ENCODE measurements around the gene CELSR2.

The CELSR2 gene

DNA sequence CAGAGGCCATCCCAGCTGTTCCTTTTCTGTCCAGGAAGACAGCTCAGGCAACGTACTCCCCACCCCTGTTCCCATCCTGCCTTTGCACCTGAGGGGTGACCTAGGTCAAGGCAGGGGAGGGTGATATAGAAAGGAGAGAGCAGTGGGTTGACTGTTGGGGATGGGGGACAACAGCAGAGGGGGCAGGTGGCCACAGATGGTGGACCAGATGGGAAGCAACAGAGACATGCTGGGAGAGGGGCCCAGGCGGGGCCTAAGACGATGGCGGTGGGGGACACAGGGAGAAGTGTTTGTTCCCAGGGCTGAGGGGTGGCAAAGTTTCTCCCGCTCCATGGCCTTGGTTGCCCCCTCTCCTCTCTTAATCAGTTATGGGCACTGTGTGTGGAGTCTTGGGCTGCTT is 6.3 kb downstream of the CELSR2 start:
- Histone ChIP-seq H3K9me2 (replicated peaks; ENCODE audit: control insufficient read depth, low read length) (no peaks in the 10 kb centered on the region), H3K36me3 (ENCODE audit: control insufficient read depth, low read length) (no peaks in the 10 kb centered on the region), H3F3A (ENCODE audit: control insufficient read depth, insufficient read depth) (no peaks in the 10 kb centered on the region), H3K79me2 (ENCODE audit: control insufficient read depth, low read length) (no peaks in the 10 kb centered on the region), H4K20me1 (ENCODE audit: control insufficient read depth, insufficient read depth, low read depth, low read length) (no peaks in the 10 kb centered on the region), H3K27me3 (ENCODE audit: control insufficient read depth, low read length) (no peaks in the 10 kb centered on the region), H3K4me2 (ENCODE audit: low read length) (no peak overlapping the region), H3K4me3 (ENCODE audit: low read length) (no peak overlapping the region), H3K9me3 (ENCODE audit: control insufficient read depth, insufficient read depth, low read length) (no peaks in the 10 kb centered on the region), H3K27ac (ENCODE audit: low read depth, low read length) (no peak overlapping the region), H3K4me1 (ENCODE audit: control insufficient read depth, low read length) (peaks cover 18% of the 10 kb centered on the region)
- TF ChIP-seq, protein P1, sequence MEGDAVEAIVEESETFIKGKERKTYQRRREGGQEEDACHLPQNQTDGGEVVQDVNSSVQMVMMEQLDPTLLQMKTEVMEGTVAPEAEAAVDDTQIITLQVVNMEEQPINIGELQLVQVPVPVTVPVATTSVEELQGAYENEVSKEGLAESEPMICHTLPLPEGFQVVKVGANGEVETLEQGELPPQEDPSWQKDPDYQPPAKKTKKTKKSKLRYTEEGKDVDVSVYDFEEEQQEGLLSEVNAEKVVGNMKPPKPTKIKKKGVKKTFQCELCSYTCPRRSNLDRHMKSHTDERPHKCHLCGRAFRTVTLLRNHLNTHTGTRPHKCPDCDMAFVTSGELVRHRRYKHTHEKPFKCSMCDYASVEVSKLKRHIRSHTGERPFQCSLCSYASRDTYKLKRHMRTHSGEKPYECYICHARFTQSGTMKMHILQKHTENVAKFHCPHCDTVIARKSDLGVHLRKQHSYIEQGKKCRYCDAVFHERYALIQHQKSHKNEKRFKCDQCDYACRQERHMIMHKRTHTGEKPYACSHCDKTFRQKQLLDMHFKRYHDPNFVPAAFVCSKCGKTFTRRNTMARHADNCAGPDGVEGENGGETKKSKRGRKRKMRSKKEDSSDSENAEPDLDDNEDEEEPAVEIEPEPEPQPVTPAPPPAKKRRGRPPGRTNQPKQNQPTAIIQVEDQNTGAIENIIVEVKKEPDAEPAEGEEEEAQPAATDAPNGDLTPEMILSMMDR (IDR thresholded peaks at IDR 0.05; ENCODE audit: low read depth, low read length, poor library complexity, severe bottlenecking): no peak
- no peak for TF ChIP-seq EZH2phosphoT487 (IDR thresholded peaks at IDR 0.05; ENCODE audit: borderline replicate concordance, low read length)

DNA sequence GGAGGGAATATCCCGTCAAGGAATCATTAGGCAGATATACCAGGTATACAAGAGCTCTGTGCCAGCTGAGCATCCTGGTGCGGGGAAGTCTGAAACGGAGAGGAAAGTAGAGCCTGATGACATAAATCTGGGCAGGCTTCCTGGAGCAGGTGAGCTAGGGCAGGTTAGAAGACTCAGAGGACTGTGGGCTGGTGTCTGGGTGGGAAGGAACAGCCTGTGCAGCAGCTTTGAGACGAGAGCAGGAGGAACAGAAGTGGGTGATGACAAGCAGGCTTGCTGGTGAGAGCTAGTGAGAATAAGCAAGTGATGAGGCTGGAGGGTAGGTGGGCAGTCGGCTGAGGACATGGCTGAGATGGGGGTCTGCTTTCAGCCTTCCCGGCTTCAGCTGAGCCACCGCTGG is 6.7 kb downstream of the CELSR2 start:
- H3K9me3 ChIP-seq (ENCODE audit: control insufficient read depth, insufficient read depth, low read length): no peaks in the 10 kb centered on the region
- no peak for TF ChIP-seq EZH2phosphoT487 (IDR thresholded peaks at IDR 0.05; ENCODE audit: borderline replicate concordance, low read length)
- TF ChIP-seq, protein P1 (IDR thresholded peaks at IDR 0.05; ENCODE audit: low read depth, low read length, poor library complexity, severe bottlenecking): no peak
- peaks cover 18% of the 10 kb centered on the region for H3K4me1 ChIP-seq (ENCODE audit: control insufficient read depth, low read length)
- no peaks in the 10 kb centered on the region for H4K20me1 ChIP-seq (ENCODE audit: control insufficient read depth, insufficient read depth, low read depth, low read length)
- H3K27ac ChIP-seq (ENCODE audit: low read depth, low read length): no peak overlapping the region
- H3K79me2 ChIP-seq (ENCODE audit: control insufficient read depth, low read length): no peaks in the 10 kb centered on the region
- H3K4me3 ChIP-seq (ENCODE audit: low read length): no peak overlapping the region
- H3K4me2 ChIP-seq (ENCODE audit: low read length): no peak overlapping the region
- H3F3A ChIP-seq (ENCODE audit: control insufficient read depth, insufficient read depth): no peaks in the 10 kb centered on the region
- no peaks in the 10 kb centered on the region for H3K27me3 ChIP-seq (ENCODE audit: control insufficient read depth, low read length)
- H3K36me3 ChIP-seq (ENCODE audit: control insufficient read depth, low read length): no peaks in the 10 kb centered on the region
- H3K9me2 ChIP-seq (replicated peaks; ENCODE audit: control insufficient read depth, low read length): no peaks in the 10 kb centered on the region

DNA sequence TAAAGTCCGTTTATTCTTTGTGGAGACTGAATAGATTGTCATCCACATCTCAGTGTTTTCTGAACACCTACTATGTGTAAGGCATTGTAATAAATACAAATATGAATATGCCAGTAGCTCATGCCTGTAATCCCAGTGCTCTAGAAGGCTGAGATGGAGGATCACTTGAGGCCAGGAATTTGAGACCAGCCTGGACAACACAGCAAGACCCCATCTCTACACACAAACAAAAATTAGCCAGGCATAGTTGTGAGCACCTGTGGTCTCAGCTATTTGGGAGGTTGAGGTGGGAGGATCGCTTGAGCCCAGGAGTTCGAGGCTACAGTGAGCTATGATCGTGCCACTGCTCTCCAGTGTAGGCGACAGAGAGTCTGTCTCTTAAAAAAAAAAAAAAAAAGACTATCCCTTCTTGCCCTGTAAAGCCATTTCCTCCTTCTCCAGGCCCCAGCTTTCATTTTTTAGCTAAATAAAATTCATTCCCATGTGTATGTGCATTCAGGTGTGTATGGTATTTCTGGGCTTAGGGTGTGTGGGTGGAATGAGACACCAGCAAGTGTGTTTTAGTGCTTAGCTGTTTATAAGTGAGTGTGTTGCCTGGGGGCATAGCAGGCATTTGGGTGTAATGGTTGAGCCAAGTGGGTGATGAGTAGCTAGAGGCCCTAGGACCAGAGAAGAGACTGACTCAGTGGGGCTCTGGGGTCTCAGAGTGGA is 7.8 kb downstream of the CELSR2 start:
- Histone ChIP-seq H3K4me3 (ENCODE audit: low read length) (no peak overlapping the region), H3K9me2 (replicated peaks; ENCODE audit: control insufficient read depth, low read length) (no peaks in the 10 kb centered on the region), H4K20me1 (ENCODE audit: control insufficient read depth, insufficient read depth, low read depth, low read length) (no peaks in the 10 kb centered on the region), H3K9me3 (ENCODE audit: control insufficient read depth, insufficient read depth, low read length) (no peaks in the 10 kb centered on the region), H3F3A (ENCODE audit: control insufficient read depth, insufficient read depth) (no peaks in the 10 kb centered on the region), H3K4me2 (ENCODE audit: low read length) (no peak overlapping the region), H3K27me3 (ENCODE audit: control insufficient read depth, low read length) (no peaks in the 10 kb centered on the region), H3K4me1 (ENCODE audit: control insufficient read depth, low read length) (peaks cover 18% of the 10 kb centered on the region), H3K36me3 (ENCODE audit: control insufficient read depth, low read length) (no peaks in the 10 kb centered on the region), H3K27ac (ENCODE audit: low read depth, low read length) (no peak overlapping the region), H3K79me2 (ENCODE audit: control insufficient read depth, low read length) (no peaks in the 10 kb centered on the region)
- no peak for TF ChIP-seq EZH2phosphoT487 (IDR thresholded peaks at IDR 0.05; ENCODE audit: borderline replicate concordance, low read length)
- TF ChIP-seq, protein P1 (IDR thresholded peaks at IDR 0.05; ENCODE audit: low read depth, low read length, poor library complexity, severe bottlenecking): no peak
